SKM-1 treated with dmso at 0.1 percent for 144 hours (cell line): Measurements from ENCODE around the gene CDX1.

Experiments
- DNase-seq: peaks from one replicate; lab custom pipeline; 2025; ENCODE audit not compliant: unreplicated experiment; lab: John Stamatoyannopoulos, UW

Gene CDX1

DNA sequence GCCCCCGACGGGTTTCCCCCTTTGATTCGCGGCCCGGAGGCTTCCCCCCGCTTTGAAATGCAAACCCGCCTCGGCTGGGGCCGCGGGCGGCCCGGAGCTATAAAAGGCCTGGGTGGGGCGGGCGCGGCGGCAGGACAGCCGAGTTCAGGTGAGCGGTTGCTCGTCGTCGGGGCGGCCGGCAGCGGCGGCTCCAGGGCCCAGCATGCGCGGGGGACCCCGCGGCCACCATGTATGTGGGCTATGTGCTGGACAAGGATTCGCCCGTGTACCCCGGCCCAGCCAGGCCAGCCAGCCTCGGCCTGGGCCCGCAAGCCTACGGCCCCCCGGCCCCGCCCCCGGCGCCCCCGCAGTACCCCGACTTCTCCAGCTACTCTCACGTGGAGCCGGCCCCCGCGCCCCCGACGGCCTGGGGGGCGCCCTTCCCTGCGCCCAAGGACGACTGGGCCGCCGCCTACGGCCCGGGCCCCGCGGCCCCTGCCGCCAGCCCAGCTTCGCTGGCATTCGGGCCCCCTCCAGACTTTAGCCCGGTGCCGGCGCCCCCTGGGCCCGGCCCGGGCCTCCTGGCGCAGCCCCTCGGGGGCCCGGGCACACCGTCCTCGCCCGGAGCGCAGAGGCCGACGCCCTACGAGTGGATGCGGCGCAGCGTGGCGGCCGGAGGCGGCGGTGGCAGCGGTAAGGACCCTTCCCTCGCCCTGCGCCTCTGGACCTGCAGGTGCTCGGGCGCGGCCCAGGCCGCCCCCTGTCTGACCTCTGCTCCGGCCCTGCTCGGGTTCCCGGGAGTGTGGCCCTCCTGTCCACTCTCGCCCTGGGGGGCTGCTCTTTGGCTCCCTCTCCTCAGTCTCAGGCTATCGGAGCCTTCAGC is at the start of gene CDX1:
CDX1 (plus strand) TSS at position 129 of the 862 bp plus-strand sequence; CDS start at position 228, 99 bp downstream.
- no peak for DNase-seq

DNA sequence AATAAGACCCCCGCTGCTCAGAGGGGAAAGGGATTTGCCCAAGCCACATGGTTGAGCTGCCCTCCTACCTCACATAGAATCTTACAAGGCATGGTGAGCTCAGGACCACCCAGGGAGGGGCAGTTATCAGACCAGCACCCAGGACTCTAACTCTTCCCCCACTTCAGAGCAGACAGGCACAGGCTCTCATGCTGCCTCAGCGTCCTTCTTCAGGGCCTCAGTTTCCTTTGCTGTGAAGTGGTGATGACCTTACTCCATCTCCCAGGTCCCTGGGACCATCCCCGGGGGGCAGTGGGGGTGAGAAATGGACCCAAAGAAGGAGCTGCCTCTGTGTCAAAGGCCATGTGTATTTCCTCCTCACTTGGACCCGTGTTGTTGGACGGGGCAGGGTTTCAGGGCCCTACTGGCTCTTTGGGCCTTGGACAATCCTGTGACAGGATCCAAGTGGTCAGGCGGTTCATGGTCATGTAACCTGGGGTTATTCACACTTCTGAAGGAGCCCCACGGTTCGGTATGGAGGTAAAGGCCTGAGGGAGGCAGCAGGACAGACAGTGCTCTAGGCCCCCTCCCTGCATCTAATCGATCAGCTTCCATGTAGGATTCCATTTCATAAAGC is 48.5 kb upstream of the CDX1 start:
- DNase-seq = no peak

DNA sequence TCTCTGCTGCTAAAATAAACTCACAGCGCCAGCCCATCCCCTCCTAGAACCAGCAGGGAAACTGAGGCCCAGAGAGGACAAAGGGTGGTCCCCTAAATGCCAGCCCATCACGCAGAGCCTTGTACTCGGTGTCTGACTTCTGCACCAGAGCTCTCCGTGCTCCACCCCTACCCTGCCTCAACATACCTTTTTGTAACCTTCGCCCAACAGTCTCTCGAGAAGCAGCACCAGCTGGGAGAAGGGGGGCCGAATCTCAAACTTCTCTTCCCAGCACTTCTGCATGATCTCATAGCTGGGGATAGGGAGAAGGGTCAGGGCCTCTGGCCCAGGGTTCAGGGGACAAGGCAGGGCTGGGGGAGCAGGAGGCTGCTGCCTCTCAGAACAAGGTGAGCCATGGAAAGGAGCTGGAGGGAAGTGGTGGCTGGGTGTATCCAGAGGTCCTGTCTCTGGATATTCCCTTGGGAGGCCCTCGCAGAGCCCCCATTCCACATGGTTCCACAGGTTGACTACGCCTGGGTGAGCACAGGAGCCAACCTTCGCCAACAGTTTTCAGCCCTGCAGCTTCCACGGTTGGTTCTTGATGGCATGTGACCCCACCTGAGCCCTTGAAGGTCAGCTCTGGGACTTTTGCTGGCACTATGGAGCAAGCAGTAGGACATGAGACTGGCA is 47.9 kb upstream of the CDX1 start:
- no peak for DNase-seq

DNA sequence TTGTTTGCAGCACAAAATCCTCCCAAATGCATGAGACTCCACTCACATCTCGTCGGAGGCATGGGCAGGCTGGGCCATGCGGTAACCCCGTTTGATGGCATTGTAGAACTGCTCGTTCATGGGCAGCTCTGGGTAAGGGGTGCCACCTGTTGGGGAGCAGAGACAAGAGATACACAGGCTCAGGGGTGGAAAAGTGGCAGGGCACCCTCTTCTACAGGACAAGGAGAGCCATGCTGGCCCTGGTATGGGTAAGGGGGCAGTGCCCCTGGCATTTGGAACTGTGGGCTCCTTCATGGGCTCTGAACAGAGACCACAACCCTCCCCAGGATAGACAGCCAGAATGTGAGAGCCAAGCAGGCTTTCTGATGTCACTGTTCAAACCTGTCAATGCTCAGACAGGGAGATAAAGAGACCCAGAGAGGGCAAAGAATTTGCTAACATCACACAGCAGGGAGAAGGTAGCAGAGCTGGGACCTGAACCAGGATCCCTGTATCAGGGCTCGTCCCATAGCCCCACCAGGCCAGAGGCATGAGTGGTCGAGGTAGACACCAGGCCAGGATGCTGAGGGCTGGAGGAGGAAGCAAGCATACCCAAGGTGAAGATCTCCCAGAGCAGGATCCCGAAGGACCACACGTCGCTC is 47.0 kb upstream of the CDX1 start:
- no peak for DNase-seq

DNA sequence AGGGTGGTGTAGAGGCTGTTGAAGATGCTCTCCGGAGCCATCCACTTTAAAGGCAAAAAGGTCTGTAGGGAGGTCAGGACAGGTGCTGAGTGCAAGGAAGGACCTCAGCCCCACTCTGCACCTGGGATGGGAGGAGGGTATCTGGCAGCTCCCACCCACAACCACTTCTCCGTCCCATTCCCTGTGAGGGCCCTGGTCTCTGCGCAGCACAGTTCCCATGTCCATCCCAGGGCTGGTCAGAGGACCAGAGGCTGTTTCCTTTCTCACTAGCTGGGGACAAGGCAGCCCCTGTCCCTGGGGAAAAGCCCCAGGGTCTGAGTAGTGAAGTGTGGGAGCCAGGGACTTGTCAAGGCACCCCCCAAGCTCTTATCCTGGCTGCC is 46.5 kb upstream of the CDX1 start:
- DNase-seq = no peak

DNA sequence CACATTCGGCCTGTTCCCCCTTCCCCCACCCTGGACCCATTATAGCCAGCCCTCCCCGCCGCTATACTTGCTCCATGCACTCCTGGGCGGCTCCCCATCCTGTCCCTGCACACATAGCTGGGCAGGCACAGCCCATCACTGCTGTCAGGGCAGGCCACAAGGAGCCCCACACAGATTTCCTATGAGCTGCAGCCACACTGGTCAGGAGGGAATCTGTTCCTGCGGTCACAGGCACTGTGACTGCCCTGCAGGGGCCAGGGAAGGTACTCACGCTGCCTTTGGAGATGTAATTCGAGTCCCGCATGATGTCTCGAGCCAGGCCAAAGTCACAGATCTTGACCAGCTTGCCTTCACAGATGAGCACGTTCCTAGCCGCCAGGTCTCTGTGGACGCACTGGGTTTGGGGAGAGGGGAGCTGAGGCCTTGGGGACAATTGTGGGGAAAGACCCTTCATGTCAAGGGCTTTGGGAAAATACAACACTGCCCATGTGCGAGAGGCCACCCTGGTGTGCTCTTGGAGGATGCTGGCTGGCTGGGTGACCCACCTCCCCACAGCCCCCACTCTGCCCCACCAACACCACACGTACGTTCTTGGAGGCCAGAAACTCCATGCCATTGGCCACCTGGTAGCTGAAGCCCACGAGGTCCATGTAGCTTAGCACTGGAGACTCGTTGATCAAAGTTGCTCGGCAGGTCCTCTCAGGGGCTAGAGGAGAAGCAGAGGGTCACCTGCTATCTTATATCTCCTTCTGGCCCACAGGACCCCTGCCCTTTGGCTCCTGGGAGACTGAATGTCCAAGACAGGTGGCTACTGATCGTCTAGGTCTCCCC is 45.7 kb upstream of the CDX1 start:
- DNase-seq = no peak

DNA sequence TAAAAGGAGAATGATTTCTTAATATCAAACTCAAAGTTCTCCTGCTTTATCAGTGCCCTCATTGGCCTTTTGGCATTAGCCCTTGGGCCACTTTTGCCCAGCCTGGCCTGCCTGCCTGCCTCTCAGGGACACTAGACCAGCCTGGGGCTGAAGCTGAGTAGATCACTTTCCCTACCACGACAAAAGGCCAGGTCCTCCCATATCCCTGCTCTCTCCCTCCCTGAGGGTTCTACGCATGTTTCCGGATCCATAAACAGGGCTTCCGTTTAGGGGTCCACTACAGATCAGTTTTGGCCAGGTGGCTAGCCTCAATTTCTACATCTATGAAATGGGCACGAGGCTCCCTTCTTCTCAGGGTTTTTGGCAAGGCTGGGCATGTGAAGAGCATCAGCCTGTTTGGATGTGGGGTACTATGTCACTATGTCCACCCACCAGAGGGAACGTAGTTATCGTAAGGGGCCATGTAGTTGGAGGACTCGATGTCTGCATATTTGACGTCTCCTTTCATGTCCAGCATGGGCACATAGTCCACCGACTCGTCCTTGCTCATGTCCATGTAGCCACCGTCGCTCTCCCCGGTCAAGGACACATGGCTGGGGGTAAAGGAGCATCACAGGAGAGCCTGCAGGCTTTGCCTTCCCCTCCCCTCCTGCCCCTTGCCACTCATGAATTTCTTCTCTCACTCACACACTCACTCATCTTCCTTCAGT is 45.0 kb upstream of the CDX1 start:
- no peak for DNase-seq

DNA sequence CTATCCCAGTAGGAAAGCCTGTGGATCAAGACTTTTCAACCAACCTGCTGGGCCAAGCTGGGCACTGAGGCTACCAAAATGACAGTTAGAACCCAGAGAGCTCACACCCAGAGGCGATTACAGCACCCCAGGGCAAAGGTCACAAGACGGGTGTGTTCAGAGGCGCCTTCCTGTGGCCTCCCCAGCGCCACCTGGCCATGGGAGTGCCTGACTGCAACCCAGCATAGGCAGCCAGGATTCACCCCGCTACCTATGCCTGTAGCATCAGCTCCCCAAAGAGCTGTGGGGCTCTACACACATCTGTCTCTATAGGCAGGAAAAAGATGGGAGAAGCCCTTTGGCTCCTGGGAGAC is 44.4 kb upstream of the CDX1 start:
- peak; percentile 81 for DNase-seq

DNA sequence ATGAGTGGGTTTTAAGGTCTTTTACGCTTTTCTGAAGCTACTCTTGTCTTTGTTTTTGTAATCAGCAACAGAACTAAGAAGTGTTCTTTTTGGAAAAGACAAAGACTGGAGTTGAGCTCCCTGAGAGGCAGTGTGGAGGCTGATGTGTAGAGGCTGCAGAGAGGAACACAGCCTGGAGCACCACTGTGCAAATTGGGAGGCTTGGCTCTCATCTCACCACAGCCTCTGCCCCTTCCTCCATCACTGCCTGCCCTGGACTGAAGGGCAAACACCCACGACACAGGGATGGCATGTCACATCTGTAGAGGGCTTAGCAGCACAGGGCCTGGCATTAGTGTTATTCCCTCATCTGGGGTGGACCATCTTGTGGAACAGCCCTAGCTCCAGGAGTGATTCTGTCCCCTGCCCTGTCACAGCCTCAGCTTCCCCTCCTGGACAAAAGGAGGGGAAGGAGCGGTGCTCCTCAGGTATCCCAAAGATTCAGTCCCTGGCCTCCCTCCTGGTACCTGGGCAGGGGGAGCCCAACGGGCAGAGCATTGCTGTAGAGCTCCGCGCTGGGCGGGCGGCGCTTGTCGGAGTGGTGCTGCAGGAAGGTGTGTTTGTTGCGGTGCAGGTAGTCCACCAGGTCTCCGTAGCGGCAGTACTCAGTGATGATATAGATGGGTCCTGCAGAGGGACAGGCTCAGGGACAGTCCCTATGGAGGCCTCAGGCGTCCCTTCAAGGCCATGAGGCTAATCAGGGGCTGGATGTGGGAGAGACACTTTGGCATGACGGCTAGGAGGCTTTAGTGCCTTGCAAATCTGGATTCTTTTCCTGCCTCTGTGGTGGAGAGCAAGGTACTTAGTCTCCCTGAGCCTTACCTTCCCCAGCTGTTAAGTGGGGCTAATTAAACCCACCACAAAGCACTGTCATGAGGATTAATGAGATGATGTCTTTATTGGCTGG is 43.8 kb upstream of the CDX1 start:
- DNase-seq = no peak

DNA sequence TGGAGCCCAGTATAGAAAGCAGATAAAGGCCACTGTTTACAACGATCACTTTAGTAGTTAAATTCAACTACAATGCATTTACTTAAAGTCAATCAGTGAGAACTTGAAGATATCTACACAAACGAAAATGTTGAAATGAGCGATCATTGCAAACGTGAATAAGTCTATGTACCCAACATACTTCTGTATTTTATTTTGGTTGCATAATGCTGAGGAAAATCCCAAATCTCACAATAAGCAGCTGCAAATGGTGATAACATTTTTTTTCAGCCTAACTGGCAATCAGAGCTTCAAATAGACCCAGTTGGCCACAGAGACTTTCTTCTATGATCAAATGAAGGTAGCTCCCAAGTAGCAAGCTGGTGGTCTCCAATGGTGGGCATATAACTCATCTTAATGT is 43.0 kb upstream of the CDX1 start:
- DNase-seq = no peak

DNA sequence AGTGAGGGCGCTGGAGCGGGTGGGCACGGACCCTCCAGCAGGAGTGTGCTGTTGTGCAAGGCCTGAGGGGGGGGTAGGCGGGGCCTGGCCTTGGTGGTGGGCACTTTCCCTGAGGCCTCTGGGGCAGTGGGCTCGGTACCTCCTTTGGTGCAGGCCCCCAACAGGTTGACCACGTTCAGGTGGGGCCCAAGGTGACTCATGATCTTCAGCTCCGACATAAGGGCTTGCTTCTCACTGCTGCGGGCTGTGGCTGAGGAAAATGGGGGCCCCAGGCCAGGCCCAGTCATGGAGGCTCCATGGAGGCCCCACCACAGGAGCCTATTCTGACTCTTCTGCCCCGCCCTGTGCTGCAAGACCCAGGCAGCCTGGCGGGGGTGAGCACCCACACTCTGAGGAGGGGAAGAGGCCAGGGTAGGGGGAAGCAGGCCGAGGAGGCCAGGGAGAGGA is 42.4 kb upstream of the CDX1 start:
- DNase-seq = peak; percentile 16

DNA sequence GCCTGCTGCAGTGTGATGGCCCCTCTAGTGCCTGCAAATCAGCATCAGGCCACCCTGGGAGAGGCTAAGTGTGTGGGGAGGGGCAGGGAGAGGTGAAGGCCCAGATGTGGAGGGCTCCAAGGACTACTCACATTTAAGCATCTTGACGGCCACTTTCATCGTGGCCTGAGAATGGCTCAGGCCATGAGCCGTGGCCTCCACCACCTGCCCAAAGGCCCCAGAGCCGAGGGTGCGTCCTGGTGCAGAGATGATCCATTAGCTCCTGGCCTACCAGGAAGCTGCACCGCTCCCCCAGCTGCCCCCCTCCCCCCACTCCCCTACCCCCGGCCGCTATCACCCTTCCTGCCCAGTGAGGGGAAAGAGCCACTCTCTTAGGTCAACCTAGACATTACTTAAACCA is 42.0 kb upstream of the CDX1 start:
- DNase-seq = no peak

DNA sequence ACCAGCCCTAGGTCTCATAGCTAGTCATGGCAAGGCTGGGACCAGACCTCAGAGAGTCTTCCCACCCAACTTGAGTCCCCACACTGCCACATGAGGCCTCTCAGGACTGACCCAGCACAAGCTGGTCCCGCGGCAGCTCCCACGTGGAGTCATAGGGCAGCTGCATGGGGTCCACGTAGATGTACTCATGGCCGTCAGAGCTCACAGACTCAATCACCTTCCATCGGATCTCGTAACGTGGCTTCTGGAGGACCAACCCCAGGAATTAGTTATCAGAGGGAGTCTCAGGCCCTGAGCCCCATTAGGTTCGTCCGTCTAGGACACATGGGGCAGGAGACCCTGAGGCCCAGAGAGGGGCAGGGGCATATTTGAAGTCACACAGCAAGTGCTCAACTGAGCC is 41.2 kb upstream of the CDX1 start:
- DNase-seq = no peak

DNA sequence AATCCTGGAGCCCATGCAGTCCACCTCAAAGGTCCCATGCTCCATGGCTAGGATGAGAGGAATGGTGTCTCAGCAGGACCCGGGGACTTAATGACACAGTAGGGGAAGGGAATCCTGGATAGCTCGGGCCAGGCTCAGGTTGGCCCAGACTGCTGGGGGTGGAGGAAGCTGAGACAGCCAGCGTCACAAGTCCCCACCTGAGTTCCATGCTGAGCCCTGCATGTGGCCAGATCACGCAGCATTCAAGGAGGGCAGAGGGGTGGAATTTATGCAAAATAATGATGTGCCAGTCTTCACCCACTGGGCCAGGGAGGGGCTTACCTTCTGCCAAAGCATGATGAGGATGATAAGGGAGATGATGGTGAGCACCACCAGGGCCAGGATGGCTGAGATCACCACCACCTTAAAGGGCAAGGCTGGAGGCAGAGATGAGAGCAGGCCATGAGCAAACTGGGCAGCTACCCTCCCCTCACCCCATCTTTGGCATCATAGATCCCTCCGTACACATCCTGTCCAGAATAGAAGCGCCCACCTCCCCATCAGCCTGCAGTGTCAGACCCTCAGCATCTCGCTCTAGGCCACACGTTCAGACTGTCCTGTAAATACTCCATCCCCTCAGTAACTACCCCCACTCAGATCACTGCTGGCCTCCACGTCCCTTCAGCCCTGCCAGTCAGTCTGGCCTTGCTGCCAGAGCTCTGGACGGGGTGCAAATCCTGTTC is 40.2 kb upstream of the CDX1 start:
- DNase-seq = no peak

DNA sequence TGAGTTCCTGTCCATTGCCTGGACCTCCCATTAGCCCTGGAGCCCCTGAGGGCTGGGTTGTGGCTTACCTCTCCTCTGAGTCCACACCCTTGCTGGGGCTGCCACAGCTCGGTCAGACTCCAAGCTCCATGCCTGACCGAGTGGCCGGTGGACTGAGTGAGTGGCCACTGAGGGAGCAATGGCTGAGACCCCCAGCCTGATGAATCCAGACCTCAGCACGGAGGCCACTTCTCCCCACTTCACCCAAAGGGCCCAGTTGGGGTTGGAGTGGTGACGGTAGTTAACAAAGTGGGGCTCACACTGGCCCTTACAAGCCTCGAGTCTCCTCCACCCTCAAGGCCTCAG is 39.7 kb upstream of the CDX1 start:
- DNase-seq = no peak

DNA sequence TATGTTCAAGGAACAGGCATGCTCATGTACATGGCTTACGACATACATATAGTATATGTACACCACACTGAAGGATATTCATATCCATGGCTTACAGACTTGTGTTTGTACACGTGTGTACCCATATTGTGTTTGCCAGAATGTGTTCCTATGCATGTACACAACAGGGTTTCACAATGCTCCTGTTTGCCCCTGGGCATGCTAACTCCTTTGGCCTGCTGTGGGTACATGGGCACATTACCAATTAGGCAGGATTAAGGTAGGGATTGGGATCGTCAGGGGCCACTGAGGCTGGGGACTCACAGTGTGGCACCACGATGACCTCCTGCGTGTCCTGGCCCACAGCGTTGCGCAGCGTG is 37.1 kb upstream of the CDX1 start:
- DNase-seq = no peak

DNA sequence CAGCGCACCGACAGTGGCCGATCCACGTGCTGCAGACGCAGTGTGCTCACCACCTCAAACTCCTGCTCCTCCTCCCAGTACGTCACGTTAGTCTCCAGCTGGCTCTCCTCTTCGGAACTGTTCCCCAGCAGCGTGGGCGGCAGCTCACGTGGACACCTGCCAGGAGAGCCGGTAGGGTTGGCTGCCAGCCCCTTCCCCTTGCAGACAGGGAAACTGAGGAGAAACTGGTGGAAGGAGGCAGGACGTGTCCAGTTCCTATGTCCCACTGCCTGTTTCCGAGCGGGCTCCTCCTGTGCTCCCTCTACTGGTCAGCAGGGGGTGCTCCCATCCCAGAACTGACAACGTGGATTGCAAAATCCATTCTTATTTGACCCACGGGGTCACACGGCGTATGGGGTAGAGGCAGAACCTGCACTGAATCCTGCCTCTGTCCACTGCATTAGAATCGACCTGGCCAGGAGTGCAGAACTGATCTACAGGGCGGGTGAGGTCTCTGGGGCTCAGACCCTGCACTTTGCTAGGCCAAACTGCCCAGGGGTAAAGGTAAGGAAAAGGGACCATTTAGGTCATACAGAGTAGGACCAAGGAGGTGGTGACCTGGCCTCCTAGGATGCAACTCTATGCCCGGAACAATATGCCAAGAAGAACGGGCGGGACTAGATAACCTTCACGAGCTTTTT is 36.6 kb upstream of the CDX1 start:
- peak; percentile 73 for DNase-seq

DNA sequence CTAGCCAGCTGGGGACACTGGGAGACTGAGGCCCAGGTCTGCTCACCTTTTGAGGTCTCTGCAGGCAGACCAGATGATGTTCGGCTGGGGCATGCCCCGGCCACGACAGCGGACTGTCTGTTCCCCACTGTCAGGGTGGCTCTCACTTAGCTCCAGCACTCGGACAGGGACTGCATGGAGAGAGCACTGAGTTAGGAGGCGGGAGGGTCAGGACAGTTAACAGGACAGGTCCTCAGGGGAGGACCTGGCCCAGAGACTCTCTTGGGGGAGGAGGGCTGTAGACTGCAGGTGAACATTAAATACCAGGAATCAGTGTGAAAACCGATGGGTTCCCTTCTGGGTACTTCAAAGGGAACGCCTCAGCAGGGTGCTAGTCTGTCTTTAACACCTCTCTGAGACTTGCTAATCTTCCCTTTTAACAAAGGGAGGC is 36.1 kb upstream of the CDX1 start:
- no peak for DNase-seq
